Measurements from ENCODE around the gene NTN4.

NTN4 gene

DNA sequence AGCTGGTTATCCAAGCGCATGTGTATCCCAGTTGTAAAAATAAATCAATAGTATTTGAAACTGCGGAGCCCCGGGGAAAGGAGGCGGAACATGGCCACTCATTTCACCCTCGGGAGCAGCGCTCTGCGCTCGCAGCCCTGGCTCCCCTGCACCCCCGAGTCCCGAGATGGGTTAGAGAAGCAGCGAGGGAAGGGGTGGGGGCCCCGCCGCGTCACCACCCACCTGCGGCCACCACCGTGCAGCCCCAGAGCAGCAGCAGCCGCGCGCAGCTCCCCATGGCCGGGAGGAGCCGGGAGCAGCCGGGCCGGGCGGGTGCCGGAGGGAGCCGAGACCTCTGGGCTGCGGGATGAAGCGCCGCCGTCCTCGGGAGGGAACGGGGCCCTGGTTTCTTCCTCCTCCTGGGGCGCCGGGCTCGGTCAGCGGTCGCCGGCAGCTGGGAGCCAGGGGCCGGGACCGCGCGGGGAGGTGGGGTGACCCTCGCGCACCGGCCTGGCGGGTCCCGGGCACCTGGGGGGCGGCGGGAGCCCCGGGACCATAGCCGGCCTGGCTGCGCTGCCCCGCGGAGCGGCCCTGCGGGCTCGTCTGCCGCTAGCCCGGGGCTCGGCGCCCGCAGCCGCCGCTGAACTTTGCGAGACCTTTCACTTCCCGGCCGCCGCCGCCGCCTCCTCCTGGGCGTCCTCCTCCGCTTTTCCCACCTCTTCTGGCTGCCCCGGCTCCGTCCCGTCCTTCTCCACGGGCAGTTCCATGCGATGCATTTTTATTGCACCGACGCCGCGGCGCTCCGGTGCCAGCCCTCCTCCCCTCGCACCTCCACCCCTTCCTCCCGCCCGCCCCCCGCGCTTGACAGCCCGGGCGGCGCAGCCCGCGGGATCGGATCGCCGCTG, at the start of gene NTN4:
TSS of gene NTN4 (minus strand) at position 732 of the 884 bp plus-strand sequence. CDS start at position 277, 455 bp downstream.
- H3K9ac ChIP-seq (ENCODE audit: low read depth in 1 of 2, low read length in 2 of 2) = peak within 1 kb of the TSS; percentile 49 to 61
- peaks cover 13 to 17% of the 10 kb centered on the region in 2 donors for H3K4me1 ChIP-seq (ENCODE audit: control insufficient read depth in 1 of 2, insufficient read depth in 2 of 2, low read length in 2 of 2)
- H3K4me3 ChIP-seq (ENCODE audit: low read depth in 1 of 2, low read length in 2 of 2) = peak within 1 kb of the TSS; percentile 73
- peaks cover 0 to 4% of the 10 kb centered on the region in 2 donors for H3K27me3 ChIP-seq (ENCODE audit: control insufficient read depth in 1 of 2, insufficient read depth in 2 of 2, low read length in 2 of 2)
- H3K27ac ChIP-seq (ENCODE audit: low read depth, low read length) = peak within 1 kb of the TSS; percentile 23
- no peaks in the 10 kb centered on the region for H3K36me3 ChIP-seq (ENCODE audit: control insufficient read depth in 1 of 2, insufficient read depth in 2 of 2, low read length in 2 of 2)
- no peaks in the 10 kb centered on the region for H3K9me3 ChIP-seq (ENCODE audit: control insufficient read depth in 1 of 2, low read length in 2 of 2)

DNA sequence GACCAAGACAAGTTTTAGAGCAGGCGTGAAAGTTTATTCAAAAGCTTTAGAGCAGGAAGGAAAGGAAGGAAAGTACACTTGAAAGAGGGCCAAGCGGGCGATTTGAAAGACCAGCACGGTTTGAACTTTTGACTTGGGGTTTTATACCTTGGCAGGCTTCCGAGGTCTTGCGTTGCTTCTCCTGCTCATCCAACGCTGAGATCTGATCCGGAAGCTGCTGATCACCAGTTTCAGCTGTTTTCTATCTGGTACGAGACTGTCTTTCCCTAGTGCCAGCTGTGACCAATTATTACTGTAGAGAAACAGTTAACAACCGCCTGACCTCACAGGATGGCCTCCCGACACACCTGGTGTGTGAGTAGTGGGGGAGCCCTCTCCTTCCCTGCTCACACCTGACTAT, 47.6 kb upstream of the NTN4 start:
- no peaks in the 10 kb centered on the region for H3K36me3 ChIP-seq (ENCODE audit: control insufficient read depth in 1 of 2, insufficient read depth in 2 of 2, low read length in 2 of 2)
- H3K27ac ChIP-seq (ENCODE audit: low read depth, low read length) = no peak overlapping the region
- no peaks in the 10 kb centered on the region for H3K9me3 ChIP-seq (ENCODE audit: control insufficient read depth in 1 of 2, low read length in 2 of 2)
- H3K4me3 ChIP-seq (ENCODE audit: low read depth in 1 of 2, low read length in 2 of 2) = peak overlapping the region; percentile 35 to 42
- H3K4me1 ChIP-seq (ENCODE audit: control insufficient read depth in 1 of 2, insufficient read depth in 2 of 2, low read length in 2 of 2) = peaks cover 16 to 24% of the 10 kb centered on the region in 2 donors
- no peaks in the 10 kb centered on the region for H3K27me3 ChIP-seq (ENCODE audit: control insufficient read depth in 1 of 2, insufficient read depth in 2 of 2, low read length in 2 of 2)
- H3K9ac ChIP-seq (ENCODE audit: low read depth in 1 of 2, low read length in 2 of 2) = no peak overlapping the region

DNA sequence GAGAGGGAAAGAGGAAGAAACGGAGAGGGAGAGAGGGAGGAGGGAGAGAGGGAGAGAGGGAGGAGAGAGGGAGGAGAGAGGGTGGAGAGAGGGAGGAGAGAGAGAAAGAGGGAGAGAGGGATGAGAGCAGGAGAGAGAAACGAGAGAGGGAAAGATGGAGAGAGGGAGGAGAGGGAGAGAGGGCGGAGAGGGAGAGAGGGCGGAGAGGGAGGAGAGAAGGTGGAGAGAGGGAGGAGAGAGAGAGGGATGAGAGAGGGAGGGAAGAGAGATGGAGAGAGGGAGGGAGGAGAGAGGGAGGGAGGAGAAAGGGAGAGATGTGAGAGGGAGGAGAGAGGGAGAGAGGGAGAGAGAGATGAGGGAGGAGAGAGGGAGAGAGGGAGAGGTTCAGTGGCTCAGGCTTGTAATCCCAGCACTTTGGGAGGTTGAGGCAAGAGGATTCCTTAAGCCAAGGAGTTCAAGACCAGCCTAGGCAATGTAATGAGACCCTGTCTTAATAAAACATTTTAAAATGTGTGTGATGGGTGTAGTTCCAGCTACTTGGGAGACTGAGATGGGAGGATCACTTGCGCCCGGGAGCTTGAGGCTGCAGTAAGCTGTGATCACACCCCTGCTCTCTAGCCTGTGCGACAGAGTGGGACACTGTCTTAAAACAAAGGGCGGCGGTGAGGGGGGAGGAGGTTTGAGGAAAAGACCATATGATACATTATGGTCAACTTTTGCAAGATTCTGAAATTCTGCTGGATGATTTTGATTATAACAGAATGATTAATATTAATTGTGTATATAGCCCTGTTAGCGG, 46.9 kb upstream of the NTN4 start:
- Histone ChIP-seq H3K27me3 (ENCODE audit: control insufficient read depth in 1 of 2, insufficient read depth in 2 of 2, low read length in 2 of 2) (no peaks in the 10 kb centered on the region), H3K9ac (ENCODE audit: low read depth in 1 of 2, low read length in 2 of 2) (no peak overlapping the region), H3K4me3 (ENCODE audit: low read depth in 1 of 2, low read length in 2 of 2) (peak overlapping the region in 1 of 2 donors; percentile 42), H3K9me3 (ENCODE audit: control insufficient read depth in 1 of 2, low read length in 2 of 2) (no peaks in the 10 kb centered on the region), H3K27ac (ENCODE audit: low read depth, low read length) (no peak overlapping the region), H3K36me3 (ENCODE audit: control insufficient read depth in 1 of 2, insufficient read depth in 2 of 2, low read length in 2 of 2) (no peaks in the 10 kb centered on the region), H3K4me1 (ENCODE audit: control insufficient read depth in 1 of 2, insufficient read depth in 2 of 2, low read length in 2 of 2) (peaks cover 16 to 24% of the 10 kb centered on the region in 2 donors)

DNA sequence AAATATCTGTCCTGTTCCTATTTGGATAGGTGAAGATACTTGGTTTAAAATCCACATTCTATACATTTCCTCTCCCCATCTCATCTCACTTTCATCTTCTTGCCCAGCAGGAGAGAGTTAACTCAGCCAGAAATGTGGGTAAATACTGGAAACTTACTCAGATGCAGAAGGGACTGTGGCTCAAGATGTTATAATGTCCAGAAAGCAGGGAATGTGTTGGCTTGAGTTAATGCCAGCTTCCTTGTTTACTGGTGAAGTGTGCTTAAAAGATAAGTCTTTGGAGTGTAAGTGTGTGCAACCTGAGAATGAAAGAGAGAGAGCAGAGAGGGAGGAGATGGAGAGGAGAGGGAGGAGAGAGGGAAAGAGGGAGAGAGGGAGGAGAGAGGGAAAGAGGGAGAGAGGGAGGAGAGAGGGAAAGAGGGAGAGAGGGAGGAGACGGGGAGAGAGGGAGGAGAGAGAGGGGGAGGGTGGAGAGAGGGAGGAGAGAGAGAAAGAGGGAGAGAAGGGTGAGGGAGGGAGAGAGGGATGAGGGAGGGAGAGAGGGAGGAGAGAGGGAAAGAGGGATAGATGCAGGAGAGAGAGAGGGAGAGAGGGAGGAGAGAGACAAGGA, 46.2 kb upstream of the NTN4 start:
- H3K9ac ChIP-seq (ENCODE audit: low read depth in 1 of 2, low read length in 2 of 2) = no peak overlapping the region
- H3K27ac ChIP-seq (ENCODE audit: low read depth, low read length) = no peak overlapping the region
- H3K27me3 ChIP-seq (ENCODE audit: control insufficient read depth in 1 of 2, insufficient read depth in 2 of 2, low read length in 2 of 2) = no peaks in the 10 kb centered on the region
- peak overlapping the region in 1 of 2 donors; percentile 18 for H3K4me3 ChIP-seq (ENCODE audit: low read depth in 1 of 2, low read length in 2 of 2)
- H3K4me1 ChIP-seq (ENCODE audit: control insufficient read depth in 1 of 2, insufficient read depth in 2 of 2, low read length in 2 of 2) = peaks cover 16 to 24% of the 10 kb centered on the region in 2 donors
- H3K9me3 ChIP-seq (ENCODE audit: control insufficient read depth in 1 of 2, low read length in 2 of 2) = no peaks in the 10 kb centered on the region
- no peaks in the 10 kb centered on the region for H3K36me3 ChIP-seq (ENCODE audit: control insufficient read depth in 1 of 2, insufficient read depth in 2 of 2, low read length in 2 of 2)

DNA sequence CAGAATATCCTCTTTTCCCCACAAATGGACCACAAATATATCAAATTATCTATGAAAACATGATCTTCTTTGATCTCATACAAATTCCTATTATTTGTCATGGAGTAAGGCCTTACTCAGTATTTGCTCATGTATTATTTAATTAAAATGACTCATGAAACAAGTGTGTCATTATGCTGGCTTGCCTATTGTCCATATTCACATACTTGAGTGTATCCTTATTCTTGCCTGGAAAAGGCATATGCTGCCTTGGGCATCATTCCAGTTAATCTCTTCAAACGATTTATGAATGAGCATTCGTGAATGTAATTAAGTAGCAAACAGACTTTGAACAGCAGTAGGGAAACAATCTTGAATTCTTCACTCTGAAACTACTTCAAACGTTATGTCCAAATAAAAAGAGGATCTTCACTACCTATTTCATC, 45.6 kb upstream of the NTN4 start:
- peaks cover 16 to 24% of the 10 kb centered on the region in 2 donors for H3K4me1 ChIP-seq (ENCODE audit: control insufficient read depth in 1 of 2, insufficient read depth in 2 of 2, low read length in 2 of 2)
- H3K27me3 ChIP-seq (ENCODE audit: control insufficient read depth in 1 of 2, insufficient read depth in 2 of 2, low read length in 2 of 2) = no peaks in the 10 kb centered on the region
- H3K27ac ChIP-seq (ENCODE audit: low read depth, low read length) = no peak overlapping the region
- no peaks in the 10 kb centered on the region for H3K9me3 ChIP-seq (ENCODE audit: control insufficient read depth in 1 of 2, low read length in 2 of 2)
- H3K36me3 ChIP-seq (ENCODE audit: control insufficient read depth in 1 of 2, insufficient read depth in 2 of 2, low read length in 2 of 2) = no peaks in the 10 kb centered on the region
- no peak overlapping the region for H3K9ac ChIP-seq (ENCODE audit: low read depth in 1 of 2, low read length in 2 of 2)
- H3K4me3 ChIP-seq (ENCODE audit: low read depth in 1 of 2, low read length in 2 of 2) = peak overlapping the region in 1 of 2 donors; percentile 18

DNA sequence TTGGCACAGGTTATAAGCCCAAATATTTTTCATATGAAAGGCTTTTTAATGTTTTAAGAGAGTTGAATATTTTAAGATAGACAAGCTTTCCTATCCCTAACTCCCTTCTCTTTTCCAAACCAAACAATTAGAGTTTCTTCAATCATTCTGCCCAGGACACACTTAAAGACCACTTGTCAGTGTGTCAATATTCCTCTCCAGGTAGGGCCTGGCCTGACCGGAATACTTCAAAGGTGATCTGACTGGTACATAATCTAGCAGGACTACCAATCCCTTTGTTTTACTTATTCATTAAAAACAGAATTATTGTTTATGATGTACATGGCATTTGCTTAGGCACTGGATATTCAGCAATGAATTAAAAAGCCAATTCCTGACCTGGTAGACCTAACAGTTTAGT, 44.0 kb upstream of the NTN4 start:
- H3K36me3 ChIP-seq (ENCODE audit: control insufficient read depth in 1 of 2, insufficient read depth in 2 of 2, low read length in 2 of 2) = no peaks in the 10 kb centered on the region
- no peak overlapping the region for H3K9ac ChIP-seq (ENCODE audit: low read depth in 1 of 2, low read length in 2 of 2)
- no peaks in the 10 kb centered on the region for H3K27me3 ChIP-seq (ENCODE audit: control insufficient read depth in 1 of 2, insufficient read depth in 2 of 2, low read length in 2 of 2)
- H3K9me3 ChIP-seq (ENCODE audit: control insufficient read depth in 1 of 2, low read length in 2 of 2) = no peaks in the 10 kb centered on the region
- no peak overlapping the region for H3K4me3 ChIP-seq (ENCODE audit: low read depth in 1 of 2, low read length in 2 of 2)
- no peak overlapping the region for H3K27ac ChIP-seq (ENCODE audit: low read depth, low read length)
- peaks cover 16 to 24% of the 10 kb centered on the region in 2 donors for H3K4me1 ChIP-seq (ENCODE audit: control insufficient read depth in 1 of 2, insufficient read depth in 2 of 2, low read length in 2 of 2)

DNA sequence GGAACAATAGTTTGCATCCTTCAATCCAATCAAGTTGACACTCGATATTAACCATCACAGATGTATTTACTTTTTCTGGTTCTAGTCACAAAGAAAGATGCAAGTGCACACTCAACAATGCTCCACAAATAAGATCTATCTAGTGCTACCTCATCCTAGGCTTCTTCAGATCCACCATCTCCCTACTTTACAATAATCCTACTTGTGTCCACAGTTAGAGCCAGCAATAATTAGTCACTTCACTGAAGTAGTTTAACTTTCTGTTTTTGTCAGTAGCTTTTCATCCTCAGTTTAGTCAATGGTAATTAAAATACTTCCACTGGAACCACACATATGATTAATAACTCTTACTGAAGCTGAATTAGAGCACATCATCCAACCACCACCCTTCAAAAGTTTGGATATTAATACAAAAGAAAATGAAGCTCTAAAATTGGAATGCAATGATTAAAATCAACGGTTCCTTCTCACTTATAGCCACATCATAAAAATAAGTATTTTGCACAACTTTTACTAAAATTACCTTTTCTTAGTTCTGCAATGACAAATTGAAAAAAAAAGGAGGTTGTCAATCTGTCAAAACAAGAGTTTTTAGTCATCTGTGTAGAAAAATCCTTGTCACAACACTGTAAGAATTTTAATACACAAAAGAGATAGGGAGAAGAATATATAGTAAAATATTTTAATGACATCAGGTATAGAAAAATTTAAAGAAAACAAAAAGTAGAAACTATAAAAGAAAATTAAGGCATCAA, 39.9 kb upstream of the NTN4 start:
- H3K27me3 ChIP-seq (ENCODE audit: control insufficient read depth in 1 of 2, insufficient read depth in 2 of 2, low read length in 2 of 2) = peaks cover 0 to 3% of the 10 kb centered on the region in 2 donors
- no peaks in the 10 kb centered on the region for H3K9me3 ChIP-seq (ENCODE audit: control insufficient read depth in 1 of 2, low read length in 2 of 2)
- H3K4me3 ChIP-seq (ENCODE audit: low read depth in 1 of 2, low read length in 2 of 2) = no peak overlapping the region
- no peak overlapping the region for H3K27ac ChIP-seq (ENCODE audit: low read depth, low read length)
- no peaks in the 10 kb centered on the region for H3K4me1 ChIP-seq (ENCODE audit: control insufficient read depth in 1 of 2, insufficient read depth in 2 of 2, low read length in 2 of 2)
- H3K9ac ChIP-seq (ENCODE audit: low read depth in 1 of 2, low read length in 2 of 2) = no peak overlapping the region
- H3K36me3 ChIP-seq (ENCODE audit: control insufficient read depth in 1 of 2, insufficient read depth in 2 of 2, low read length in 2 of 2) = no peaks in the 10 kb centered on the region

DNA sequence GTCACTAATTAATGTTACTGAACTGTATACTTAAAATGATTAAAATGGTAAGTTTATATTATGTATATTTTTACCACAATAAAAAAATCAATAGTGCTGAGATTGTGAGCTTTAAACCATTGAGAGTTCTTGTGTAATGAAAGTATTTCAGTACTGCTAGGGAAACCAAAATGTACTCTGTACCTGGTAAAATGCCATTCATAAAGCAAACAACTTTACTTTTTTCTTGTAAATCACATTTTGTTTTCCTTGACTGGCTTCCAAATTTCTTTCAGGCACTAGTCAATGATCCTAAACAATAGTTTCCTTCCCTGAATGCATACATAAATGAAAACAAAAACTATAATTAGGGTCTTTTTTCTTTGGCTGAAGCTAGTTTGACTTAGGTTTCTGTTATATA, 38.8 kb upstream of the NTN4 start:
- Histone ChIP-seq H3K4me1 (ENCODE audit: control insufficient read depth in 1 of 2, insufficient read depth in 2 of 2, low read length in 2 of 2) (no peaks in the 10 kb centered on the region), H3K27ac (ENCODE audit: low read depth, low read length) (no peak overlapping the region), H3K9ac (ENCODE audit: low read depth in 1 of 2, low read length in 2 of 2) (no peak overlapping the region), H3K4me3 (ENCODE audit: low read depth in 1 of 2, low read length in 2 of 2) (no peak overlapping the region), H3K36me3 (ENCODE audit: control insufficient read depth in 1 of 2, insufficient read depth in 2 of 2, low read length in 2 of 2) (no peaks in the 10 kb centered on the region), H3K27me3 (ENCODE audit: control insufficient read depth in 1 of 2, insufficient read depth in 2 of 2, low read length in 2 of 2) (peaks cover 0 to 3% of the 10 kb centered on the region in 2 donors), H3K9me3 (ENCODE audit: control insufficient read depth in 1 of 2, low read length in 2 of 2) (no peaks in the 10 kb centered on the region)

DNA sequence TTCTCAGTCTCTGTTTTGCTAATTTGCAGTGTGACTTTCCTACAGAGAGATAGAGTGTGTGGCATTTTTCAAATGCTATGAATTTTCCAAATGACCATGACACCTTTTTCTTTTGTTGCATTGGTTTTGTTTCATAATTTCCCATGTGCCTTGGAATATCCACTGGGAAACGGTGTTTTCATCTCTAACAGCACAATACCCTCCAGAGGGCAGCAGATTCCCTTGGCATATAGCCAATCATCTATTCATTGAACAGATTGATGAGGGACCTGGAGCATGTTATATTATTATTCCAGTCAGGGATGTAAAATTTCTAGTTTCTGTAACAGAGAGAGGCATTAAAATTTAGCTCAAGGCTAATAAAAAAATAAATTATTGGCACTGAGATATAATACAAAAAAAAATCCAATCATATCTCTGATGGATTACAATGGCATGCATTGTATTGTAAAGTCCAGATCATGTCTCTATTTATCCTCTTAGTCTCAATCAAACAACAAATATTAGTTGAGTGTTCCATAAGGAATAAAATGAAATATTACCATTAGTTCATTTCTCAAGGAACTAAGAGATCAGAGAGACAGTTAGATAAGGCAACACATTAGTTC, 29.6 kb upstream of the NTN4 start:
- Histone ChIP-seq H3K36me3 (ENCODE audit: control insufficient read depth in 1 of 2, insufficient read depth in 2 of 2, low read length in 2 of 2) (no peaks in the 10 kb centered on the region), H3K9ac (ENCODE audit: low read depth in 1 of 2, low read length in 2 of 2) (no peak overlapping the region), H3K9me3 (ENCODE audit: control insufficient read depth in 1 of 2, low read length in 2 of 2) (no peaks in the 10 kb centered on the region), H3K27me3 (ENCODE audit: control insufficient read depth in 1 of 2, insufficient read depth in 2 of 2, low read length in 2 of 2) (no peaks in the 10 kb centered on the region), H3K4me3 (ENCODE audit: low read depth in 1 of 2, low read length in 2 of 2) (no peak overlapping the region), H3K4me1 (ENCODE audit: control insufficient read depth in 1 of 2, insufficient read depth in 2 of 2, low read length in 2 of 2) (no peaks in the 10 kb centered on the region), H3K27ac (ENCODE audit: low read depth, low read length) (no peak overlapping the region)

Measured in duodenal mucosa (tissue), 2 donors.